ENCODE measurements around the gene DLG2. TPM values are rescaled to one million over a fixed set of nuclear protein-coding genes. Genes with fewer than 3 reads are reported as not detected.
A peak's percentile ranks its signal among the peaks of the same experiment; 100 is the strongest.

DLG2 gene
- polyA plus RNA-seq, 1 experiment, result 0.68 TPM

DNA sequence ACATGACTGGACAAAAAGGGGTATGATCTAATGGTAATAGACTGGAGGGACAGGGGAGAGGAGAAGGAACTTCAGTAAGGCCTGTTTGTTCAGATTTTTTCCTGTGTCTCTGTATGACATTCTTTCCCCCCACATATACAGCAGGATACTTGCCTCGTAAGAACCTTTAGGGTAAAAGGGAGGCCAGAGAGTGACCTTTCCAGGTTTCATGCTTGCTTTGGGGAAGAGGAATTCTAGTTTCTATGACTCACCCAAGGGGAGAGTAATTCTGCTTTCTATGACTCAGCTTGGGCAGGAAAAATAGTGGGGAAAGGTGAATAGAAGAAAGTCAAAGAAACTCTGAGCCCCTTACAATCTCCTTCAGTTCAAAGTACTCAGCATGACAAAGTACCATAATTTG is 457.0 kb downstream of the DLG2 start:
- Histone ChIP-seq H3K9me3 (ENCODE audit: control insufficient read depth, insufficient read depth, low read length) (peaks cover 4% of the 10 kb centered on the region), H3K27ac (ENCODE audit: low read depth, low read length) (no peak overlapping the region), H3K27me3 (ENCODE audit: control insufficient read depth, insufficient read depth, low read length) (no peaks in the 10 kb centered on the region), H3K4me3 (ENCODE audit: low read depth, low read length) (no peak overlapping the region)
- ChIA-PET CTCF (interaction anchor here (1.0 kb wide), 1 partner anchor 11 kb away, joined by 3 read pairs; no protein-coding TSS in a partner anchor), POLR2A (no interaction called here)
- DNase-seq (ENCODE audit: low read depth, low spot score), result peak; percentile 7
- TF ChIP-seq, protein P1, sequence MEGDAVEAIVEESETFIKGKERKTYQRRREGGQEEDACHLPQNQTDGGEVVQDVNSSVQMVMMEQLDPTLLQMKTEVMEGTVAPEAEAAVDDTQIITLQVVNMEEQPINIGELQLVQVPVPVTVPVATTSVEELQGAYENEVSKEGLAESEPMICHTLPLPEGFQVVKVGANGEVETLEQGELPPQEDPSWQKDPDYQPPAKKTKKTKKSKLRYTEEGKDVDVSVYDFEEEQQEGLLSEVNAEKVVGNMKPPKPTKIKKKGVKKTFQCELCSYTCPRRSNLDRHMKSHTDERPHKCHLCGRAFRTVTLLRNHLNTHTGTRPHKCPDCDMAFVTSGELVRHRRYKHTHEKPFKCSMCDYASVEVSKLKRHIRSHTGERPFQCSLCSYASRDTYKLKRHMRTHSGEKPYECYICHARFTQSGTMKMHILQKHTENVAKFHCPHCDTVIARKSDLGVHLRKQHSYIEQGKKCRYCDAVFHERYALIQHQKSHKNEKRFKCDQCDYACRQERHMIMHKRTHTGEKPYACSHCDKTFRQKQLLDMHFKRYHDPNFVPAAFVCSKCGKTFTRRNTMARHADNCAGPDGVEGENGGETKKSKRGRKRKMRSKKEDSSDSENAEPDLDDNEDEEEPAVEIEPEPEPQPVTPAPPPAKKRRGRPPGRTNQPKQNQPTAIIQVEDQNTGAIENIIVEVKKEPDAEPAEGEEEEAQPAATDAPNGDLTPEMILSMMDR (IDR thresholded peaks at IDR 0.05; ENCODE audit: low read depth, low read length), result no peak

DNA sequence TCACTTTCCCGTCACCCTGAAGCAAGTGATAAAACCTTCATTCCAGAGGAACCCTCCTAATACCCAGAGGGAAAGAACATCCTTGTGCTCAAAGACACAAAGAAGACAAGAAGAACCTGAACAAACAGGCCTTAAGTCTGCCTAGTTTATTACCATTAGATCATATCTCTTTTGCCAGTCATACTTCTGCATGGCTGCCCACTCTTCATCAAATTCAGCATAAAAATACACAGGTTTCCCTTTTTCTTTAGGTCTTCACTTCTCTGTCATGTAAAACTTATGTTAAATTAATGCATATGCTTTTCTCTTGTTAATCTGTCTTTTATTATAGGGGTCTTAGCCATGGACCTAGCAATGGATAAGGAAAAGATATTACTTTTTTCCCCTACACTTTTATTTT is 459.7 kb downstream of the DLG2 start:
- DNase-seq (ENCODE audit: low read depth, low spot score), result no peak
- TF ChIP-seq, protein P1 (IDR thresholded peaks at IDR 0.05; ENCODE audit: low read depth, low read length), result no peak
- ChIA-PET POLR2A (no interaction called here), CTCF (no interaction called here)
- Histone ChIP-seq H3K27me3 (ENCODE audit: control insufficient read depth, insufficient read depth, low read length) (no peaks in the 10 kb centered on the region), H3K9me3 (ENCODE audit: control insufficient read depth, insufficient read depth, low read length) (peaks cover 4% of the 10 kb centered on the region), H3K4me3 (ENCODE audit: low read depth, low read length) (no peak overlapping the region), H3K27ac (ENCODE audit: low read depth, low read length) (no peak overlapping the region)

DNA sequence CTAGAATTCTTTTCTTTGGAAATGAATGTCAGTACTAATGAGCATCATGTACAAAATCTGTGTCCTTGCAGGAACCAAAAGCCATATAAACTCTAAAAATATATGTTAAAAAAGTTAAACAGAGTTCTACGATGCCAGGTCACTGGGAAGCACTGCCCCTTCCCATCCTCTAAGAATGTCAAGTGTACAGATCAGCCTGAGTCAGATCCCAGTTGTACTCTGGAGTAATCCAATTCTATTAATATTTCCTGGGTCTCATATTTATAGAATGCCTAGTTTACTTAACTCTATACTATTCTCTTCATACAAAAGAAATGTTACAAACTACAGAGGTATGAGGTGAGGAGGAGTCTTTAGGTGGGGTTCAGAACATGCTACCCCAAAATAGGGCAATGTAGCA is 460.1 kb downstream of the DLG2 start:
- DNase-seq (ENCODE audit: low read depth, low spot score), result no peak
- Histone ChIP-seq H3K27me3 (ENCODE audit: control insufficient read depth, insufficient read depth, low read length) (no peaks in the 10 kb centered on the region), H3K27ac (ENCODE audit: low read depth, low read length) (no peak overlapping the region), H3K4me3 (ENCODE audit: low read depth, low read length) (no peak overlapping the region), H3K9me3 (ENCODE audit: control insufficient read depth, insufficient read depth, low read length) (peaks cover 4% of the 10 kb centered on the region)
- CTCF ChIA-PET, result no interaction called here
- POLR2A ChIA-PET, result no interaction called here
- TF ChIP-seq, protein P1 (IDR thresholded peaks at IDR 0.05; ENCODE audit: low read depth, low read length), result no peak

DNA sequence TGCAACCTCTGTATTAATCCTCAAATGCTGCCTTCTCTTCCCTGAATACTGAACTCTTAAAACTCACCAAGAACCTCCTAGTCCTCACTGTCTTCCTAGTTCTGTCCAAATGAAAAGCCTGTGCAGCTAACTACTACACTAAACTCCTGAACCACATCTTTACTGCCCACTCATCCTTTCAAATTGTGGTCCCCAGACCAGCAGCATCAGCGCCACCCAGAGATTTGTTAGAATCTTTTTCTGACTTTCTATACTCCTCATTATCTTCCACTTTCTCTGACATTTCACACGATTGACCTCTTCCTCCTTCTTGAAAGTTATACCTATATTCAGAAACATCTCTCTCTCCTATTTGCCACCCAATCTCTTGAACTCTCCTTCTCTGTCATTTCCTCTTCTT is 461.3 kb downstream of the DLG2 start:
- ChIA-PET POLR2A (no interaction called here), CTCF (no interaction called here)
- TF ChIP-seq, protein P1 (IDR thresholded peaks at IDR 0.05; ENCODE audit: low read depth, low read length), result no peak

DNA sequence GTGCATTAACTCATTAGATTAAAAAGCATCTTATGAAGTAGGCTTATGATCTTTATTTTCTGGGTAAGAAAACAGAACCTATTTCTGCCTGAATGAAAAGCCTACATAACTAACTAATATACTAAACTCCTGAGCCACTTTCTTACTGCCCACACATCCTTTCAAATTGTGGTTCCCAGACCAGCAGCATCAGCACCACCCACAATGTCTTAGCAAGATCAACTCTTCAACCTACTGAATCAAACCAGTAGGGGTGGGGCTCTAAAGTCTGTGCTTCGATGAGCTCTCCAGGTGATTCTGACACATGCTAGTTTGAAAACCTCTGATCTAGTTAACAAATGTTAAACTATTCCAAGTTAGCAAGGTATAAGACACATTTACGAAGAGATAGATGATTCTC is 462.4 kb downstream of the DLG2 start:
- POLR2A ChIA-PET, result no interaction called here
- CTCF ChIA-PET, result no interaction called here
- Histone ChIP-seq H3K27ac (ENCODE audit: low read depth, low read length) (no peak overlapping the region), H3K4me3 (ENCODE audit: low read depth, low read length) (no peak overlapping the region), H3K27me3 (ENCODE audit: control insufficient read depth, insufficient read depth, low read length) (no peaks in the 10 kb centered on the region), H3K9me3 (ENCODE audit: control insufficient read depth, insufficient read depth, low read length) (no peaks in the 10 kb centered on the region)
- no peak for DNase-seq (ENCODE audit: low read depth, low spot score)
- TF ChIP-seq, protein P1 (IDR thresholded peaks at IDR 0.05; ENCODE audit: low read depth, low read length), result no peak

More for the DNA sequence above, 461.3 kb downstream of the DLG2 start:
- Histone ChIP-seq H3K9me3 (ENCODE audit: control insufficient read depth, insufficient read depth, low read length) (no peaks in the 10 kb centered on the region), H3K27me3 (ENCODE audit: control insufficient read depth, insufficient read depth, low read length) (no peaks in the 10 kb centered on the region), H3K27ac (ENCODE audit: low read depth, low read length) (no peak overlapping the region), H3K4me3 (ENCODE audit: low read depth, low read length) (no peak overlapping the region)
- no peak for DNase-seq (ENCODE audit: low read depth, low spot score)
